Measurements from ENCODE around the gene FAM170B.

- no peak for TF ChIP-seq CTCF (IDR thresholded peaks at IDR 0.05)
- TF ChIP-seq POLR2AphosphoS5 (IDR thresholded peaks at IDR 0.05) = no peak
- TF ChIP-seq EP300 (IDR thresholded peaks at IDR 0.05) = no peak
- no peak for TF ChIP-seq POLR2A (IDR thresholded peaks at IDR 0.05)
Measured at GRCh38 chr10:49140304-49141177, 6.7 kb upstream of the FAM170B start.

All from sigmoid colon (tissue), 4 donors.